GM18505 (cell line): Measurements from ENCODE around the gene SPEN.
"Not testable (repeated sequence)": the region's sequence is repeated elsewhere in the genome, so short reads cannot be mapped to it uniquely, and the experiment has no call there.

ENCODE experiments used
- ATAC-seq: cut with Tn5 transposase; IDR thresholded peaks from one replicate; pipeline ENCODE4 v1.9.1; 2021; ENCODE audit not compliant: unreplicated experiment
- POLR2A ChIP-seq: IDR thresholded peaks from 4 replicates; pipeline ENCODE4 v1.6.1; 2011; ENCODE audit warnings: borderline replicate concordance; ENCODE audit not compliant: insufficient read depth, insufficient read length; ENCODE audit errors: extremely low read depth

Gene SPEN

GRCh38 chr1:15915991-15916390 is 68.5 kb downstream of the SPEN start:
- ATAC-seq: no peak
- no peak for TF ChIP-seq POLR2A

GRCh38 chr1:15916417-15916816 is 68.9 kb downstream of the SPEN start:
- no peak for TF ChIP-seq POLR2A
- no peak for ATAC-seq

GRCh38 chr1:15916916-15917315 is 69.4 kb downstream of the SPEN start:
- no peak for ATAC-seq
- TF ChIP-seq POLR2A: no peak

- no peak for TF ChIP-seq POLR2A
- peak; percentile 47 for ATAC-seq
Measured at GRCh38 chr1:15918962-15919715, 71.6 kb downstream of the SPEN start.

GRCh38 chr1:15923241-15923640 is 75.7 kb downstream of the SPEN start:
- ATAC-seq: no peak
- TF ChIP-seq POLR2A: no peak

DNA sequence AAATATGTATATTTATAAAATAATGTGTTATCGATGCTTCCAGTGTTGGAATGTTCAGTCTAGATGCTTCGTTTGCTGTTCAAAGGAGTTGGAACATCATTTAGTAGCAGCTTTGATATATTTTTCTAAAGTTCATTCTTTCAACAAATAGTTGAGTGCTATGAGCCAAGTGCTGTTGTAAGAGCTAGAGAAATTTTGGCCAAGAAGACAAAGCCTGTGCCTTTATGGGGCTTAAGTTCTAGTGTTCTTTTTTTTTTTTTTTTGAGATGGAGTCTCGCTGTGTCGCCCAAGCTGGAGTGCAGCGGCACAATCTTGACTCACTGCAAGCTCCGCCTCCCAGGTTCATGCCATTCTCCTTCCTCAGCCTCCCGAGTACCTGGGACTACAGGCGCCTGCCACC is 78.9 kb downstream of the SPEN start:
- not testable (repeated sequence) for ATAC-seq

GRCh38 chr1:15928971-15929965 is 81.8 kb downstream of the SPEN start:
- no peak for TF ChIP-seq POLR2A
- no peak for ATAC-seq

DNA sequence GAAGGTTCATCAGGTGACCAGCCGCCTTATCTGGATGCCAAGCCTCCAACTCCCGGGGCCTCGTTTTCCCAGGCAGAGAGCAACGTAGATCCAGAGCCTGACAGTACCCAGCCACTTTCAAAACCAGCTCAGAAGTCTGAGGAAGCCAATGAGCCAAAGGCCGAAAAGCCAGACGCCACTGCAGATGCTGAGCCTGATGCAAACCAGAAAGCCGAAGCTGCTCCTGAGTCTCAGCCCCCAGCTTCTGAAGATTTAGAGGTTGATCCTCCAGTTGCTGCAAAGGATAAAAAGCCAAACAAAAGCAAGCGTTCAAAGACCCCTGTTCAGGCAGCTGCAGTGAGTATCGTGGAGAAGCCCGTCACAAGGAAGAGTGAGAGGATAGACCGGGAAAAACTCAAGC is 83.9 kb downstream of the SPEN start:
- no peak for TF ChIP-seq POLR2A
- no peak for ATAC-seq

GRCh38 chr1:15931884-15932283 is 84.4 kb downstream of the SPEN start:
- ATAC-seq: no peak
- TF ChIP-seq POLR2A: no peak

DNA sequence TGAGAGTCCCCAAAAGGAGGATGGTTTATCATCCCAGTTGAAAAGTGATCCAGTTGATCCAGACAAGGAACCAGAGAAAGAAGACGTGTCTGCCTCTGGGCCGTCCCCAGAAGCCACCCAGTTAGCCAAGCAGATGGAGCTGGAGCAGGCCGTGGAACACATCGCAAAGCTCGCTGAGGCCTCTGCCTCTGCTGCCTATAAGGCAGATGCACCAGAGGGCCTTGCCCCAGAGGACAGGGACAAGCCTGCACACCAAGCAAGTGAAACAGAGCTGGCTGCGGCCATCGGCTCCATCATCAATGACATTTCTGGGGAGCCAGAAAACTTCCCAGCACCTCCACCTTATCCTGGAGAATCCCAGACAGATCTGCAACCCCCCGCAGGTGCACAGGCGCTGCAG is 85.1 kb downstream of the SPEN start:
- TF ChIP-seq POLR2A: no peak
- no peak for ATAC-seq

DNA sequence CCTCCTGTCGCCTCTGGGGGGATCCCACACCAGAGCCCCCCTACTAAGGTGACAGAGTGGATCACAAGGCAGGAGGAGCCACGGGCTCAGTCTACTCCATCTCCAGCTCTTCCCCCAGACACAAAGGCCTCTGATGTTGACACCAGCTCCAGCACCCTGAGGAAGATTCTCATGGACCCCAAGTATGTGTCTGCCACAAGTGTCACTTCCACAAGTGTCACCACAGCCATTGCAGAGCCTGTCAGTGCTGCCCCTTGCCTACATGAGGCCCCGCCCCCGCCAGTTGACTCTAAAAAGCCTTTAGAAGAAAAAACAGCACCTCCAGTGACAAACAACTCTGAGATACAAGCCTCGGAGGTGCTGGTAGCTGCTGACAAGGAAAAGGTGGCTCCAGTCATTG is 86.2 kb downstream of the SPEN start:
- ATAC-seq: no peak
- no peak for TF ChIP-seq POLR2A

DNA sequence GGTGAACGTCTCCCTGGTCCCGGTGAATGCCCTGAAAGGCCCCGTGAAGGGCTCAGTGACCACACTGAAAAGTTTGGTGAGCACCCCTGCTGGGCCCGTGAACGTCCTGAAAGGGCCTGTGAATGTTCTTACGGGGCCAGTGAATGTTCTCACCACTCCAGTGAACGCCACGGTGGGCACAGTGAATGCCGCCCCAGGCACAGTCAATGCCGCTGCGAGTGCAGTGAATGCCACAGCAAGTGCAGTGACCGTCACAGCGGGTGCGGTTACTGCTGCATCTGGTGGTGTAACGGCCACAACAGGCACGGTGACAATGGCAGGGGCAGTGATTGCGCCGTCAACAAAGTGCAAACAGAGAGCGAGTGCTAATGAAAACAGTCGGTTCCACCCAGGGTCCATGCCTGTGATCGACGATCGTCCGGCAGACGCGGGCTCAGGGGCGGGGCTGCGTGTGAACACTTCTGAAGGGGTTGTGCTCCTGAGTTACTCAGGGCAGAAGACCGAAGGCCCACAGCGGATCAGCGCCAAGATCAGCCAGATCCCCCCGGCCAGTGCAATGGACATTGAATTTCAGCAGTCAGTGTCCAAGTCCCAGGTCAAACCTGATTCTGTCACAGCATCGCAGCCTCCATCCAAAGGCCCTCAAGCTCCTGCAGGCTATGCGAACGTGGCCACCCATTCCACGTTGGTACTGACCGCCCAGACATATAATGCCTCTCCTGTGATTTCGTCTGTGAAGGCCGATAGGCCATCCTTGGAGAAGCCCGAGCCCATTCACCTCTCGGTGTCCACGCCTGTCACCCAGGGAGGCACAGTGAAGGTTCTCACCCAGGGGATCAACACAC is 86.9 kb downstream of the SPEN start:
- no peak for ATAC-seq
- TF ChIP-seq POLR2A: no peak
